ENCODE results near the gene KIAA1549. TPM values are rescaled to one million over a fixed set of nuclear protein-coding genes. Genes with fewer than 3 reads are reported as not detected.

Gene KIAA1549
- polyA plus RNA-seq, 3 donors: 0.22 to 5.4 (median 0.31) TPM

DNA sequence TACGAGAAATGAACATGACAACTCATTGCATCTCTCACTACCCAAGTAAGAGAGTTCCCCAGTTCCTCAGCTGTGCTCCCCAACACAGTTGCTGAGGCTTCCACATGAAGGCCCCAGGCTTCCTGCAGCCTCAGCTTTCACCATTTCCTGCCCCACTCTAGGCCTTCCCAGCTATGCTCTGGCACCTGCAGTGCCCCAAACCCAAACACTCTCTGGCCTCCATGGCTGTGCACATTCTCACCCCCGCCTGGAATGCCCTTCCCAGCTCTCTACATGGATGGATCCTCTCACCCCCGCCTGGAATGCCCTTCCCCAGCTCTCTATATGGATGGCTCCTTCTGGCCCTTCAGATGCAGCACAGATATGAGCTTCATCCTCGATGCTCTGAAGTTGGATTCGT, 61.3 kb downstream of the KIAA1549 start:
- WGBS, 3 donors: 73 to 81% (median 77%) methylated on average over 5 of the region's 5 CpGs
- H3K27ac ChIP-seq (ENCODE audit: low read depth, low read length): no peak overlapping the region

DNA sequence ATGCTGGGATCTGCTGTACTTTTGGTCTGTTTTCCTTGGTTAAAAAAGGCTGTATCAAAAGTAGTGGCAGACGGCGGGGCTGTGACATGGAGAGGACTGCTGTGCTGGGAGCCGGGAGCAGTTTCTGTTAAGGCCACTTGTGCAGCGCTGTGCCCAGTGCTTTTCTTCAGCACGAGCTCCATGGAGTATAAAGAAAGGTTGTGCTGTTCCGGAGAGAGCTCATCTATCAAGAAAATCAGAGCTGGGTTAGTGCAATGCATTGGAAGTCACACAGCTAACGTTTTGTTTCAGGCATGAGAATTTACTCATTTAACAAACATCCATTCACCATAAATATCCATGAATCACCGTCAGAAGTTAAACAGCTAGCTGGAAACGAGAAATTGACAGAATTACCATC, 62.0 kb downstream of the KIAA1549 start:
- WGBS, 3 donors: 69 to 90% (median 90%) methylated on average over 9 of the region's 9 CpGs
- H3K27ac ChIP-seq (ENCODE audit: low read depth, low read length): no peak overlapping the region

- 93 to 96% (median 95%) methylated on average over 10 of the region's 10 CpGs for WGBS, 3 donors
- no peak overlapping the region for H3K27ac ChIP-seq (ENCODE audit: low read depth, low read length)
Observed at GRCh38 chr7:138918756-138919155, 62.4 kb downstream of the KIAA1549 start.

DNA sequence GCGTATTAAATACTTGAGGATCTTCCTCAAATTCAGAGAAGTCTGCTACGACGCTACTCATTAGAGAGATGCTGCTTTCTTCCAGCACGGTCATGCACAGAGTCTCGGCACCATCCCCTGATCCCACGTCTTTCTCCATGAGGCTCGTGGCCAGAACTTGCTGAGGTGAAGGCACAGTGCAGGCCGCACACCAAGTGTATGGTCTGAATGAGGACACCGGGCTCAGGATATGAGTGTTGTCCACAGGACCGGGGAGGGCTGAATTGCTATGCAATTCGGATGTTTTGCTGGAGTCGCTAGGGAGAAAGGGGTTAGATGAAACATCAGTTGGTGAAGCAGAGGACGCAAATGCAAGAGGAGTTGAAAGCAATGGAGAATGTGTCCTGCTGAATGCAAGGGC, 63.0 kb downstream of the KIAA1549 start:
- WGBS, 3 donors: 94 to 98% (median 97%) methylated on average over 13 of the region's 13 CpGs
- no peak overlapping the region for H3K27ac ChIP-seq (ENCODE audit: low read depth, low read length)

GRCh38 chr7:138917771-138918170, 63.4 kb downstream of the KIAA1549 start:
- WGBS, 3 donors: 94 to 96% (median 95%) methylated on average over 16 of the region's 16 CpGs
- no peak overlapping the region for H3K27ac ChIP-seq (ENCODE audit: low read depth, low read length)

DNA sequence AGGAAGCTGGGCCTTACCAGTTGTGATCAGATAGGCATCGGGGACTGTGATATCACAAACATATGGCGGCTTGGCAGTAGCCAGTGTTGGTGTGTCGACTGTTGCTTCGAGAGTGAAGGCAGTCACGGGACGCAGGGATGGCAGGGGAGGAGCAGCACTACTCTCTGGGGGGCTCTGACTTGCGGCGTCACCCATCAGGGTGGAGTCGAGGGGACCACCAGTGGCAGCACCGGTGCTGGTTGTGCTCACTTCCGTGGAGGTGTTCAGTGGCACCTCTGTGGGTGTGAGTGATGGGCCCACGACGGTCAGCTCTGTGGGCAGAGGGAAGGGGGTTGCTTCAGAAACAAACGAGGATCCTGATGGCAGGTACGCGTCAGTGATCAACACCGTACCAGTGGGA, 64.5 kb downstream of the KIAA1549 start:
- 88 to 95% (median 93%) methylated on average over 17 of the region's 17 CpGs for WGBS, 3 donors
- H3K27ac ChIP-seq (ENCODE audit: low read depth, low read length): no peak overlapping the region

GRCh38 chr7:138916275-138916674, 64.9 kb downstream of the KIAA1549 start:
- no peak overlapping the region for H3K27ac ChIP-seq (ENCODE audit: low read depth, low read length)
- 91 to 95% (median 93%) methylated on average over 6 of the region's 6 CpGs for WGBS, 3 donors

GRCh38 chr7:138913783-138914182, 67.4 kb downstream of the KIAA1549 start:
- 65 to 76% (median 66%) methylated on average over 2 of the region's 2 CpGs for WGBS, 3 donors
- H3K27ac ChIP-seq (ENCODE audit: low read depth, low read length): no peak overlapping the region

GRCh38 chr7:138911007-138911406, 70.2 kb downstream of the KIAA1549 start:
- no peak overlapping the region for H3K27ac ChIP-seq (ENCODE audit: low read depth, low read length)
- 72 to 87% (median 84%) methylated on average over 6 of the region's 6 CpGs for WGBS, 3 donors

DNA sequence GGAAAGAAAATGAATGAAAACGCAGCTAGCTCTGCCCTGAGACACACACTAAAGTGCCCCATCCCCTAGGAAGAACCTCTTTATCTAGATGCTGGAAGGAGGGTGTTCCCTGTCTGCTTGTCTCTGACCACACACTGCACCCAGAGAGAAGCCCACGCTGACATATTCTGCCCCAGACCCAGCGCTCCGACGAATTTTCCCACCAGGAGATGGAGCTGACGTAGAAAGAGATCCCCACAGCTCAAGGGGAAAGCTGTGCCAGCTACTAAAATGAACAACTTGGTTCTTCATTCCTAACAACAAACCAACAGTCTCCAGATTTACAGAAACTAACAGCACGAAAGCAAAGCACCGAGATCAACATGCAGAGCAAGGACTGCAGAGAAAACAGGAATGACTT, 73.3 kb downstream of the KIAA1549 start:
- H3K27ac ChIP-seq (ENCODE audit: low read depth, low read length): no peak overlapping the region
- 63 to 71% (median 65%) methylated on average over 8 of the region's 8 CpGs for WGBS, 3 donors

GRCh38 chr7:138907201-138907847, 73.9 kb downstream of the KIAA1549 start:
- 61 to 81% (median 64%) methylated on average over 5 of the region's 5 CpGs for WGBS, 3 donors
- no peak overlapping the region for H3K27ac ChIP-seq (ENCODE audit: low read depth, low read length)

DNA sequence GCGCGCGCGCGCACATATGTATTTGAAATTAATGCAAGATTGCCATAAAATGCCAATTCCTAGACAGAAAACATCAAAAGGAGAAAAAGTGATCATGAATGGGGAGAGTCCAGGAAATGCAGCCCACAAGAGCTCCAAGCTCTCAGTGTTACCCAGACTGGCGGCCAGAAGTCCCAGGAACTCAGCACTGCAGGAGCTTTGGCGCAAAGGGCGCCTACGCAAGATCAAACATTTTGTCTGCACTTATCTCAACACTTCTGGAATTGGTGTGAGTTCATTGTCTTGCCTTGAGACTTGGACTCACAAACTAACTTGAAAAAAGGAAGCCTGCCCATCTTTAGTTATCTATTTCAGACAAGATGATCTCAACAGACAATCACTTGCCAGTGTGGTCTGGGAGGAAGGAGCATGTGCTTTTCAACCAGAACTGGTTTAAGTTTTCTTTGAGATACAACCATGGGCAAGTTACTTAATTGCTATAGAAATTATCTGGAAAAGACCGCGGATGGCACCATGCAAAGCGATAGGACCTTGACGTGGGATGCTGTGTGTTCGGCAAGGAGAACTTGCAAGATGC, 77.2 kb downstream of the KIAA1549 start:
- 90 to 93% (median 91%) methylated on average over 13 to 14 of the region's 14 CpGs for WGBS, 3 donors
- H3K27ac ChIP-seq (ENCODE audit: low read depth, low read length): no peak overlapping the region

DNA sequence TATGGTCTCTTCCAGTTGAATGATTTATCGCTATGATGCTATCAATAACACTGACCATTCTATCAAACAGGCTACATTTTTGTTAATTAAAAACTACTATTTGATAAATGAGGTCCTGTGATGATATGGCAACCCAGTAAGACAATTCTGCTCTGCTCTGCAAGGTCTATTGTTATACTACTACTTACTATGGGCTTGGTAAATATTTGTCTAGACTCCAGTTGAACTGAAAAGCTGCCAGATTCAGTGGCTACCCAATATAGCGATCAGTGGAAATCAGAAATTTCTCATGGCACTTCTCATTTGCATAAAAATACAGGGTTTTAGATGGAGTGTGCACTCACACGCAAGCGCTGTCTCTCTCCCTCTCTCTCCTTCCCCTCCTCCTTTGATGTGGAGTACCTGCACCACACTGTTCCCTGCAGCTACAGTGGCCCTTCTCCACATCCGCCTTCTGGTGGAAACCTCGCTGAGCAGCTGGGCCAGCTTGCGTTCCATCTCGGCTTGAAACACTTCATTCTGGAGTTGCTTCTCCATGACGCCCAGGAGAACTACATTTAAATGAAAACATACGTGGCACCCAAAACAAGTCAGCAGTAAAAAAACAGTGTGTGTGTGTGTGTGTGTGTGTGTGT, 77.9 kb downstream of the KIAA1549 start:
- WGBS, 3 donors: 88 to 95% (median 91%) methylated on average over 10 of the region's 10 CpGs
- H3K27ac ChIP-seq (ENCODE audit: low read depth, low read length): no peak overlapping the region

DNA sequence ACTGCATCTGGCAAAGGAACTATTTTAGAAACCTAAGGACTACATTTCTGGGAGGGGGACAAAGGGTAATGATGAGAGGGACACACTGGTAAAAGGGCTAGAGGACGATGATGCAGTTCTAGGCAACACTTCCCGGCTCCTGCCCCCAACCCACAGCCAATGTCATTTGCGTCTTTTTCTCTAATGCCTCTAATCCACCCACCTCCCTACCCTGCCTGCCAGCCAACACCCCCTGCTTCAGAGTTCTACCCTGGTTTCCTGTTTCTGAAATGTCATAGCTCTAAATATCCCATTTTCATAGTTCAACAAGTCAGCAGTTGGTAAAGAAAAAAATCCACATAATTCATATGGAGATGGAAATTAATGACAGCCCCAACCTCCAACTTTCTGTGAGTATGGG, 79.0 kb downstream of the KIAA1549 start:
- WGBS, 3 donors: 88 to 99% (median 96%) methylated on average over 3 of the region's 3 CpGs
- no peak overlapping the region for H3K27ac ChIP-seq (ENCODE audit: low read depth, low read length)

DNA sequence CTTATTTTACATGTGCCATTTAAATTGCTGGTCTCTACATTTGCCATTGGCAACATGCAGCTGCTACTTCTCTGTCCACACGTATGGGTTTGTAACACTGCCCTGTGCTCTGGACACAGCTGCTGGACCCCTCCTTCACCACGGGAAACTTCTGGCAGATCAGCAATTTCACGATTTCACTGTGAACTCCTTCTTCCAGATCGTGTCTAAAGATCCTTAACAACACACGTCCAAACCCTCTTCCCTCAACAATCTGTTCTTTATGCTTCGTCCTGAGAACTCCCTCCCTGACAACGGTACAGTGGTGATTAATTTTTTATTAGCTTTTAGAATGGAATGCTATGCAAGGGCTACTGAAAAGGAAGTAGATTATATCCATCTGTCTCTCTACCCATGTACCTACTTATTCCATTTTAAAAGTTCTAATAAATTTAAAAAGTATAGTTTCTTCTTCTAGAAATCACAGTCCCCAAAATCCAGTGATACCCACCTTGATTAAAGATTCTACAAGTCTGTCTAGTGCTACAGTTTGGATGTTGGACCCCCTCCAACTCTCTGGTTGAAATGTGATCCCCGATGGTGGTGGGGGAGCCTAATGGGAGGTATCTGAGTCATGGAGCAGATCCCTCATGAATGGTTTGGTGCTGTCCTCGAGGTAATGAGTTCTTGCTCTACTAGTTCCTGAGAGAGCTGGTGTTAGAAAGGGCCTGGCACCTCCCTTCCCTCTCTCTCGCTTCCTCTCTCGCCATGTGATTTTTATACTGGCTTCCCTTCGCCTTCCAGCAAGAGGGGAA, 81.0 kb downstream of the KIAA1549 start:
- WGBS, 3 donors: 65 to 73% (median 68%) methylated on average over 12 of the region's 12 CpGs
- no peak overlapping the region for H3K27ac ChIP-seq (ENCODE audit: low read depth, low read length)

DNA sequence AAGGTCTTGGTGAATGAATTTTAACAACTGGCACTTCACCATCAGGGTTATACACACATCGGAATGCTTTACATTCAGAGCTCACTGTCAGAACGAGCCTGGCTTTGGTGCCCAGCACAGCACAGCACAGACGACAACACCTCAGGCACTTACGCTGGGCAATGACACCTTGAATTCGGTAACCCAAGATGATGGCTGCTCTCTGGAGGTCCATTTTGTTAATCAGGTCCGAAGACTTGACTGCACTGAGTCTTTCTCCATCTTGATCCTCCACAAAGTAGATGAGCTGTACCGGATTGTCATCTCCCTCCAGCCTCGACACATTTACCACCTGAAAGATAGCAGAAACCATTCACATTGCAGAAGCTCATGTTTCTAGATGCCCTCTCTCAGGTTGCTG, 82.4 kb downstream of the KIAA1549 start:
- 89 to 92% (median 90%) methylated on average over 8 of the region's 8 CpGs for WGBS, 3 donors
- H3K27ac ChIP-seq (ENCODE audit: low read depth, low read length): no peak overlapping the region

- 60 to 82% (median 62%) methylated on average over 2 to 3 of the region's 3 CpGs for WGBS, 3 donors
- H3K27ac ChIP-seq (ENCODE audit: low read depth, low read length): no peak overlapping the region
Observed at GRCh38 chr7:138898255-138898654, 82.9 kb downstream of the KIAA1549 start.

- 91% methylated on average over 7 of the region's 7 CpGs for WGBS, 3 donors
- no peak overlapping the region for H3K27ac ChIP-seq (ENCODE audit: low read depth, low read length)
Observed at GRCh38 chr7:138895679-138896078, 85.5 kb downstream of the KIAA1549 start.

DNA sequence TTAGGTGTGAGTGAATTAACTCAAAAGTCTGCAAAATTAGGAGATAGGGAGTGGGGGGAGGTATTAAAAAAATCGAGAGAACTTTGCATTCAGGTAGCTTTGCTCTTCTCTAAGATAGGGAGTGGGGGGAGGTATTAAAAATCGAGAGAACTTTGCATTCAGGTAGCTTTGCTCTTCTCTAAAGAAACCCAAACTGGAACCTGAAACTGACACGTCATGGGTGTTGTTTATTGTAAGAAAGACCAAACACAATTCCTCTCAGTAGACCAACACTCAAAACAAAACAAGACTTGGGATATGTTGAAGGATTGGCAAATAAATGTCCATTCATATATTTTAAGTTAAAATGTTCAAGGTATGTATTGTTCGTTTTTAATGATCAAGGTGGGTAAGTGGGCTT, 87.9 kb downstream of the KIAA1549 start:
- H3K27ac ChIP-seq (ENCODE audit: low read depth, low read length): no peak overlapping the region
- 88 to 93% (median 91%) methylated on average over 4 of the region's 4 CpGs for WGBS, 3 donors

Measured in adipose tissue (tissue), 3 donors.